Measurements from ENCODE around the gene CRBN.

GRCh38 chr3:3113042-3113709 is 66.3 kb downstream of the CRBN start:
- TF ChIP-seq, protein P1, sequence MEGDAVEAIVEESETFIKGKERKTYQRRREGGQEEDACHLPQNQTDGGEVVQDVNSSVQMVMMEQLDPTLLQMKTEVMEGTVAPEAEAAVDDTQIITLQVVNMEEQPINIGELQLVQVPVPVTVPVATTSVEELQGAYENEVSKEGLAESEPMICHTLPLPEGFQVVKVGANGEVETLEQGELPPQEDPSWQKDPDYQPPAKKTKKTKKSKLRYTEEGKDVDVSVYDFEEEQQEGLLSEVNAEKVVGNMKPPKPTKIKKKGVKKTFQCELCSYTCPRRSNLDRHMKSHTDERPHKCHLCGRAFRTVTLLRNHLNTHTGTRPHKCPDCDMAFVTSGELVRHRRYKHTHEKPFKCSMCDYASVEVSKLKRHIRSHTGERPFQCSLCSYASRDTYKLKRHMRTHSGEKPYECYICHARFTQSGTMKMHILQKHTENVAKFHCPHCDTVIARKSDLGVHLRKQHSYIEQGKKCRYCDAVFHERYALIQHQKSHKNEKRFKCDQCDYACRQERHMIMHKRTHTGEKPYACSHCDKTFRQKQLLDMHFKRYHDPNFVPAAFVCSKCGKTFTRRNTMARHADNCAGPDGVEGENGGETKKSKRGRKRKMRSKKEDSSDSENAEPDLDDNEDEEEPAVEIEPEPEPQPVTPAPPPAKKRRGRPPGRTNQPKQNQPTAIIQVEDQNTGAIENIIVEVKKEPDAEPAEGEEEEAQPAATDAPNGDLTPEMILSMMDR (IDR thresholded peaks at IDR 0.05): no peak
- TF ChIP-seq TCF7L2 (IDR thresholded peaks at IDR 0.05; ENCODE audit: low read depth, low read length): no peak
- TF ChIP-seq, protein P2, sequence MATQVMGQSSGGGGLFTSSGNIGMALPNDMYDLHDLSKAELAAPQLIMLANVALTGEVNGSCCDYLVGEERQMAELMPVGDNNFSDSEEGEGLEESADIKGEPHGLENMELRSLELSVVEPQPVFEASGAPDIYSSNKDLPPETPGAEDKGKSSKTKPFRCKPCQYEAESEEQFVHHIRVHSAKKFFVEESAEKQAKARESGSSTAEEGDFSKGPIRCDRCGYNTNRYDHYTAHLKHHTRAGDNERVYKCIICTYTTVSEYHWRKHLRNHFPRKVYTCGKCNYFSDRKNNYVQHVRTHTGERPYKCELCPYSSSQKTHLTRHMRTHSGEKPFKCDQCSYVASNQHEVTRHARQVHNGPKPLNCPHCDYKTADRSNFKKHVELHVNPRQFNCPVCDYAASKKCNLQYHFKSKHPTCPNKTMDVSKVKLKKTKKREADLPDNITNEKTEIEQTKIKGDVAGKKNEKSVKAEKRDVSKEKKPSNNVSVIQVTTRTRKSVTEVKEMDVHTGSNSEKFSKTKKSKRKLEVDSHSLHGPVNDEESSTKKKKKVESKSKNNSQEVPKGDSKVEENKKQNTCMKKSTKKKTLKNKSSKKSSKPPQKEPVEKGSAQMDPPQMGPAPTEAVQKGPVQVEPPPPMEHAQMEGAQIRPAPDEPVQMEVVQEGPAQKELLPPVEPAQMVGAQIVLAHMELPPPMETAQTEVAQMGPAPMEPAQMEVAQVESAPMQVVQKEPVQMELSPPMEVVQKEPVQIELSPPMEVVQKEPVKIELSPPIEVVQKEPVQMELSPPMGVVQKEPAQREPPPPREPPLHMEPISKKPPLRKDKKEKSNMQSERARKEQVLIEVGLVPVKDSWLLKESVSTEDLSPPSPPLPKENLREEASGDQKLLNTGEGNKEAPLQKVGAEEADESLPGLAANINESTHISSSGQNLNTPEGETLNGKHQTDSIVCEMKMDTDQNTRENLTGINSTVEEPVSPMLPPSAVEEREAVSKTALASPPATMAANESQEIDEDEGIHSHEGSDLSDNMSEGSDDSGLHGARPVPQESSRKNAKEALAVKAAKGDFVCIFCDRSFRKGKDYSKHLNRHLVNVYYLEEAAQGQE (IDR thresholded peaks at IDR 0.05; ENCODE audit: insufficient read depth in 1 of 2, low read depth in 2 of 2, low read length in 1 of 2): no peak
- no peak for TF ChIP-seq POLR2AphosphoS5 (IDR thresholded peaks at IDR 0.05; ENCODE audit: low read depth, low read length)
